IMR-90 (cell line): ENCODE results near the gene CACNA2D4. TPM values are rescaled to one million over a fixed set of nuclear protein-coding genes. Genes with fewer than 3 reads are reported as not detected.

Source experiments
- ATAC-seq: fragments of 200-7000 bp; cut with Tn5 transposase; 2 replicates; pipeline ENCODE4 v1.9.1; 2020; ENCODE audit warnings: low read depth, mild to moderate bottlenecking, moderate library complexity
- BruUV-seq: library from RNA; stranded (reverse); fragments of 400-500 nt; replicated peaks from 2 replicates; lab custom pipeline; 2021; lab: Mats Ljungman, UMichigan
- CTCF ChIA-PET: fragments of 300-600 bp; formaldehyde crosslinking; extraction: SDS; loops from one replicate; lab custom pipeline; 2021; ENCODE audit warnings: antibody characterized with exemption; lab: Yijun Ruan, JAX
- POLR2A ChIA-PET: fragments of 300-600 bp; sonication (Branson Sonifier 250); formaldehyde crosslinking; loops from one replicate; lab custom pipeline; 2022; ENCODE audit warnings: antibody characterized with exemption; ENCODE audit not compliant: unreplicated experiment; lab: Charles Lee
- DNase-seq: peaks from one replicate; pipeline ENCODE4 v3.0.0; 2013
- H2AFZ ChIP-seq: replicated peaks from 2 replicates; pipeline ENCODE3; 2013; ENCODE audit warnings: low read length, mild to moderate bottlenecking; ENCODE audit not compliant: poor library complexity
- H2AK5ac ChIP-seq: 2 replicates; pipeline ENCODE4 v1.6.1; 2013; ENCODE audit warnings: low read depth, low read length, inconsistent platforms
- H2AK9ac ChIP-seq: replicated peaks from 2 replicates; pipeline ENCODE3; 2013; ENCODE audit warnings: mild to moderate bottlenecking, low read depth, low read length, moderate library complexity; ENCODE audit not compliant: poor library complexity
- H2BK120ac ChIP-seq: 2 replicates; pipeline ENCODE4 v1.6.1; 2013; ENCODE audit warnings: low read depth, low read length, inconsistent platforms
- H2BK15ac ChIP-seq: 3 replicates; pipeline ENCODE4 v1.6.1; 2013; ENCODE audit warnings: low read depth, low read length, inconsistent platforms
- H2BK20ac ChIP-seq: 2 replicates; pipeline ENCODE4 v1.6.1; 2013; ENCODE audit warnings: low read depth, mild to moderate bottlenecking, inconsistent platforms, low read length, moderate library complexity
- H2BK5ac ChIP-seq: 2 replicates; pipeline ENCODE4 v1.6.1; 2013; ENCODE audit warnings: mild to moderate bottlenecking, low read depth, low read length, inconsistent platforms; ENCODE audit not compliant: poor library complexity, severe bottlenecking
- H3K14ac ChIP-seq: replicated peaks from 2 replicates; pipeline ENCODE4 v1.6.1; 2013; ENCODE audit warnings: low read depth, low read length, inconsistent platforms
- H3K18ac ChIP-seq: 2 replicates; pipeline ENCODE4 v1.6.1; 2013; ENCODE audit warnings: low read depth, low read length, control low read depth
- H3K23ac ChIP-seq: 2 replicates; pipeline ENCODE4 v1.6.1; 2013; ENCODE audit warnings: low read depth, low read length, inconsistent platforms
- H3K27ac ChIP-seq: 2 replicates; pipeline ENCODE4 v1.5.1; 2013; ENCODE audit warnings: mild to moderate bottlenecking, control low read depth, low read length; ENCODE audit not compliant: insufficient read depth
- H3K27me3 ChIP-seq: 2 replicates; pipeline ENCODE4 v1.6.1; 2013; ENCODE audit warnings: low read length; ENCODE audit not compliant: control insufficient read depth, insufficient read depth
- H3K36me3 ChIP-seq: 2 replicates; pipeline ENCODE4 v1.6.1; 2013; ENCODE audit warnings: low read length, mixed read lengths; ENCODE audit not compliant: control insufficient read depth, insufficient read depth
- H3K4ac ChIP-seq: 2 replicates; pipeline ENCODE4 v1.6.1; 2013; ENCODE audit warnings: low read depth, low read length, inconsistent platforms
- H3K4me1 ChIP-seq: 2 replicates; pipeline ENCODE4 v1.6.1; 2013; ENCODE audit warnings: low read length, mixed read lengths; ENCODE audit not compliant: control insufficient read depth, insufficient read depth
- H3K4me2 ChIP-seq: 2 replicates; pipeline ENCODE4 v1.6.1; 2013; ENCODE audit warnings: low read depth, mild to moderate bottlenecking, control low read depth, low read length, moderate library complexity
- H3K4me3 ChIP-seq: 2 replicates; pipeline ENCODE4 v1.5.1; 2013; ENCODE audit warnings: low read depth, mild to moderate bottlenecking, control low read depth, low read length, moderate library complexity; ENCODE audit not compliant: insufficient read depth
- H3K56ac ChIP-seq: 2 replicates; pipeline ENCODE4 v1.6.1; 2013; ENCODE audit warnings: low read length, inconsistent platforms; ENCODE audit not compliant: insufficient read depth; ENCODE audit errors: extremely low read depth
- H3K79me1 ChIP-seq, 2 experiments: 2 replicates each; pipeline ENCODE4 v1.6.1; 2013; ENCODE audit warnings: low read length in 2 of 2, inconsistent platforms in 1 of 2, low read depth in 1 of 2
- H3K9ac ChIP-seq: 2 replicates; pipeline ENCODE4 v1.6.1; 2013; ENCODE audit warnings: low read depth, low read length, control low read depth
- H3K9me1 ChIP-seq: 2 replicates; pipeline ENCODE4 v1.6.1; 2013; ENCODE audit warnings: low read length, inconsistent platforms; ENCODE audit not compliant: insufficient read depth
- H3K9me3 ChIP-seq: 2 replicates; pipeline ENCODE4 v1.6.1; 2013; ENCODE audit warnings: low read length; ENCODE audit not compliant: control insufficient read depth, insufficient read depth
- H4K20me1 ChIP-seq: 2 replicates; pipeline ENCODE4 v1.6.1; 2013; ENCODE audit warnings: low read length, inconsistent platforms; ENCODE audit not compliant: insufficient read depth
- H4K5ac ChIP-seq: 2 replicates; pipeline ENCODE4 v1.6.1; 2013; ENCODE audit warnings: mild to moderate bottlenecking, low read depth, low read length, control low read depth
- H4K8ac ChIP-seq, 2 experiments: 2 replicates each; pipeline ENCODE4 v1.6.1; 2013; ENCODE audit warnings: low read depth in 2 of 2, low read length in 2 of 2, control low read depth in 1 of 2, inconsistent platforms in 1 of 2
- H4K91ac ChIP-seq: 2 replicates; pipeline ENCODE4 v1.6.1; 2013; ENCODE audit warnings: low read depth, low read length, inconsistent platforms; ENCODE audit not compliant: insufficient read depth
- CEBPB ChIP-seq: IDR thresholded peaks from 2 replicates; pipeline ENCODE4 v1.6.1; 2012; ENCODE audit warnings: low read depth, low read length, improper control_type of control experiment
- CHD1 ChIP-seq: IDR thresholded peaks from 2 replicates; pipeline ENCODE4 v1.6.1; 2012; ENCODE audit warnings: low read depth, low read length, improper control_type of control experiment
- FOS ChIP-seq: fragments of 150-350 bp; IDR thresholded peaks from 2 replicates; pipeline ENCODE4 v1.6.1; 2016; ENCODE audit warnings: low read depth, low read length
- MAFK ChIP-seq: IDR thresholded peaks from 2 replicates; pipeline ENCODE4 v1.6.1; 2012; ENCODE audit warnings: low read depth, low read length, improper control_type of control experiment
- MAZ ChIP-seq: IDR thresholded peaks from 2 replicates; pipeline ENCODE4 v1.6.1; 2012; ENCODE audit warnings: low read depth, mild to moderate bottlenecking, low read length, improper control_type of control experiment, moderate library complexity, borderline replicate concordance
- RCOR1 ChIP-seq: IDR thresholded peaks from 2 replicates; pipeline ENCODE4 v1.6.1; 2012; ENCODE audit warnings: mild to moderate bottlenecking, low read length, improper control_type of control experiment; ENCODE audit not compliant: insufficient replicate concordance
- RFX5 ChIP-seq: IDR thresholded peaks from 2 replicates; pipeline ENCODE4 v1.8.0; 2012; ENCODE audit warnings: low read depth, mild to moderate bottlenecking, low read length, moderate library complexity
- WGBS, 2 experiments: methylation state at CpG; one replicate each; pipeline versions ENCODE4 v1.1.5 to v1.1.7; 2013; ENCODE audit warnings: missing lambda C conversion rate in 2 of 2; ENCODE audit not compliant: insufficient read length in 1 of 2; ENCODE audit errors: extremely low coverage in 2 of 2; 5-methylcytosine and 5-hydroxymethylcytosine counted together
- dilution Hi-C: fragments of 300-500 bp; cut with HindIII; formaldehyde crosslinking; loops from one replicate; pipeline ENCODE4 v1.14.3; 2018; ENCODE audit warnings: low sequenced_read_pairs; ENCODE audit not compliant: unreplicated experiment
- in situ Hi-C: fragments of 300-500 bp; cut with MboI; formaldehyde crosslinking; loops from 3 replicates; pipeline ENCODE4 v1.14.3; 2019; ENCODE audit warnings: low sequenced_read_pairs, inconsistent platforms, mixed read lengths
- intact Hi-C: fragments of 100-400 bp; cut with micrococcal nuclease; formaldehyde crosslinking; loops from 2 replicates; pipeline ENCODE4 v1.10.0; 2022
- polyA plus RNA-seq, 3 experiments: library from polyadenylated mRNA; depleted of rRNA; stranded (reverse); fragments of >200 nt; gene quantifications; 2 replicates each; pipeline ENCODE4 v1.2.3, GENCODE V29; 2012; ENCODE audit warnings: low replicate concordance in 1 of 3
- total RNA-seq: library from RNA; depleted of rRNA; stranded (reverse); fragments of >200 nt; gene quantifications from 2 replicates; pipeline ENCODE4 v1.2.3, GENCODE V29; 2012
- TF ChIP-seq, protein P1 (sequence below): fragments of 150-350 bp; IDR thresholded peaks from 2 replicates; pipeline ENCODE4 v1.6.1; 2016; ENCODE audit warnings: low read depth, mild to moderate bottlenecking, low read length, moderate library complexity, borderline replicate concordance
- TF ChIP-seq, protein P2 (sequence below): fragments of 150-350 bp; IDR thresholded peaks from 2 replicates; pipeline ENCODE4 v1.6.1; 2017; ENCODE audit warnings: mild to moderate bottlenecking, antibody characterized with exemption, low read length, low read depth

The CACNA2D4 gene
- total and polyA plus RNA-seq, 2 of the 4 experiments (the other 2 are of a cell fraction) = 0.18 to 0.22 TPM

DNA sequence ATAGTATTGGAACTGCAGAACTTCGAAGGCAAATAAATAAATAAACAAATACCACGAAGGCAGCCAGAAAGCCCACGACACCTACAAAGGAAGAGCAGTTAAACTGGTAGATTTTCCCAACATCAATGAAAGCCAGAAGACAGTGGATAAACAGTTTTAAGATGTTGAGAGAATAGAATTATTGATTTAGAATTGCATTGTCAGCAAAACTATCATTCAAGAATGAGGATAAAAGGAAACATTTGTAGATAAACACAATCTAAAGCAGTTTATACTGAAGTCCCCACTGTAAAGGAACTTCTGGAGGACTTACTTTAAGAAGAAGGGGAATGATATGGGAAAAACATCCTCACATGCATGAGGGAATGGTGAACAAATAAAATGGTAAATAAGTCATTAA lies 29.5 kb downstream of the CACNA2D4 start:
- Histone ChIP-seq H2BK5ac (no peak overlapping the region), H3K23ac (no peak overlapping the region), H3K4ac (no peak overlapping the region), H4K8ac (no peak overlapping the region), H3K79me1 (no peaks in the 10 kb centered on the region), H3K27me3 (peaks cover 26% of the 10 kb centered on the region), H4K20me1 (no peaks in the 10 kb centered on the region), H3K36me3 (no peaks in the 10 kb centered on the region), H2BK20ac (no peak overlapping the region), H3K9ac (no peak overlapping the region), H2BK15ac (no peak overlapping the region), H3K14ac (no peak overlapping the region), H2AK5ac (no peak overlapping the region), H4K91ac (no peak overlapping the region), H4K5ac (no peak overlapping the region), H3K56ac (no peak overlapping the region), H3K9me1 (no peaks in the 10 kb centered on the region), H3K9me3 (no peaks in the 10 kb centered on the region), H2BK120ac (no peak overlapping the region), H3K18ac (no peak overlapping the region), H2AK9ac (no peak overlapping the region), H2AFZ (no peak overlapping the region), H3K4me2 (no peak overlapping the region), H3K4me3 (no peak overlapping the region), H3K27ac (no peak overlapping the region), H3K4me1 (no peaks in the 10 kb centered on the region)
- TF ChIP-seq MAFK (peak; percentile 98), RFX5 (no peak), CHD1 (no peak), MAZ (no peak), CEBPB (no peak), FOS (no peak), RCOR1 (no peak)
- TF ChIP-seq, protein P1, sequence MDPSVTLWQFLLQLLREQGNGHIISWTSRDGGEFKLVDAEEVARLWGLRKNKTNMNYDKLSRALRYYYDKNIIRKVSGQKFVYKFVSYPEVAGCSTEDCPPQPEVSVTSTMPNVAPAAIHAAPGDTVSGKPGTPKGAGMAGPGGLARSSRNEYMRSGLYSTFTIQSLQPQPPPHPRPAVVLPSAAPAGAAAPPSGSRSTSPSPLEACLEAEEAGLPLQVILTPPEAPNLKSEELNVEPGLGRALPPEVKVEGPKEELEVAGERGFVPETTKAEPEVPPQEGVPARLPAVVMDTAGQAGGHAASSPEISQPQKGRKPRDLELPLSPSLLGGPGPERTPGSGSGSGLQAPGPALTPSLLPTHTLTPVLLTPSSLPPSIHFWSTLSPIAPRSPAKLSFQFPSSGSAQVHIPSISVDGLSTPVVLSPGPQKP = no peak
- TF ChIP-seq, protein P2, sequence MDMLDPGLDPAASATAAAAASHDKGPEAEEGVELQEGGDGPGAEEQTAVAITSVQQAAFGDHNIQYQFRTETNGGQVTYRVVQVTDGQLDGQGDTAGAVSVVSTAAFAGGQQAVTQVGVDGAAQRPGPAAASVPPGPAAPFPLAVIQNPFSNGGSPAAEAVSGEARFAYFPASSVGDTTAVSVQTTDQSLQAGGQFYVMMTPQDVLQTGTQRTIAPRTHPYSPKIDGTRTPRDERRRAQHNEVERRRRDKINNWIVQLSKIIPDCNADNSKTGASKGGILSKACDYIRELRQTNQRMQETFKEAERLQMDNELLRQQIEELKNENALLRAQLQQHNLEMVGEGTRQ = no peak
- ChIA-PET POLR2A (no interaction called here), CTCF (no interaction called here)
- in situ Hi-C loops = no loop called here
- no peak for DNase-seq
- no CpG with 5 or more reads among the region's 3 CpGs for WGBS, 2 experiments
- dilution Hi-C loops = no loop called here
- no TSS peak for BruUV-seq
- intact Hi-C loops = no loop called here
- no peak for ATAC-seq
